GM12878 (cell line): ENCODE data around the gene GOPC. TPM values are rescaled to one million over a fixed set of nuclear protein-coding genes. Genes with fewer than 3 reads are reported as not detected.

Experiments
- ATF7 ChIP-seq: fragments of 450-650 bp; IDR thresholded peaks from 2 replicates; pipeline ENCODE4 v1.6.1; 2016; ENCODE audit warnings: low read depth, mild to moderate bottlenecking
- BHLHE40 ChIP-seq, 2 experiments: fragments of 450-650 bp in 1 of 2; IDR thresholded peaks; 2 replicates each; pipeline ENCODE4 v1.6.1; 2011 to 2017; ENCODE audit warnings: low read depth in 2 of 2, borderline replicate concordance in 1 of 2, improper control_type of control experiment in 1 of 2, low read length in 1 of 2, mild to moderate bottlenecking in 1 of 2
- CHD1 ChIP-seq: IDR thresholded peaks from 2 replicates; pipeline ENCODE4 v1.6.1; 2012; ENCODE audit warnings: low read depth, low read length, improper control_type of control experiment
- EP300 ChIP-seq, 2 experiments: fragments of 150-350 bp in 1 of 2; IDR thresholded peaks; 2 replicates each; pipeline ENCODE4 v1.6.1; 2011 to 2012; ENCODE audit warnings: low read depth in 2 of 2, low read length in 2 of 2, borderline replicate concordance in 1 of 2, improper control_type of control experiment in 1 of 2, inconsistent platforms in 1 of 2; ENCODE audit not compliant: control insufficient read depth in 1 of 2
- FOS ChIP-seq: IDR thresholded peaks from 3 replicates; pipeline ENCODE4 v1.6.1; 2011; ENCODE audit warnings: borderline replicate concordance; ENCODE audit not compliant: insufficient read length; ENCODE audit errors: extremely low read depth
- IKZF2 ChIP-seq, 2 experiments: fragments of 450-650 bp; IDR thresholded peaks; 2 replicates each; pipeline ENCODE4 v1.6.1; 2017; ENCODE audit warnings: mild to moderate bottlenecking in 2 of 2, moderate library complexity in 2 of 2
- MYC ChIP-seq: IDR thresholded peaks from 2 replicates; pipeline ENCODE4 v1.6.1; 2011; ENCODE audit warnings: mild to moderate bottlenecking, low read length, moderate library complexity, inconsistent platforms; ENCODE audit not compliant: insufficient read depth, insufficient replicate concordance, insufficient read length, severe bottlenecking
- NFYB ChIP-seq: IDR thresholded peaks from 2 replicates; pipeline ENCODE4 v1.6.1; 2011; ENCODE audit warnings: low read depth, mild to moderate bottlenecking, low read length, improper control_type of control experiment, moderate library complexity; ENCODE audit not compliant: insufficient read depth
- NR2F1 ChIP-seq: fragments of 450-650 bp; conservative IDR thresholded peaks from 2 replicates; pipeline ENCODE4 v1.6.1; 2017; ENCODE audit warnings: mild to moderate bottlenecking
- PML ChIP-seq: IDR thresholded peaks from 2 replicates; pipeline ENCODE4 v1.6.1; 2012; ENCODE audit warnings: low read length, inconsistent platforms
- POU2F2 ChIP-seq: IDR thresholded peaks from 3 replicates; pipeline ENCODE4 v1.6.1; 2011; ENCODE audit warnings: low read depth, mild to moderate bottlenecking, low read length, borderline replicate concordance
- RUNX3 ChIP-seq: IDR thresholded peaks from 2 replicates; pipeline ENCODE4 v1.6.1; 2012; ENCODE audit warnings: low read length, inconsistent platforms
- SMARCA5 ChIP-seq: fragments of 450-650 bp; IDR thresholded peaks from 2 replicates; pipeline ENCODE4 v1.6.1; 2017; ENCODE audit warnings: mild to moderate bottlenecking
- SP1 ChIP-seq: IDR thresholded peaks from one replicate; pipeline ENCODE4 v1.6.1; 2011; ENCODE audit warnings: low read depth, low read length
- polyA plus RNA-seq, 11 experiments: library from polyadenylated mRNA; depleted of rRNA in 4 of 11; unstranded in 6 of 11; stranded (reverse) in 5 of 11; fragments of >200 nt; fragmentation: Nextera tagmentation in 4 of 11; fragmentation: Illumina TruSeq in 1 of 11; extraction: Ambion mirVana in 4 of 11; extraction: Trizol in 1 of 11; gene quantifications; 1 replicate in 1 of 11; 2 replicates in 10 of 11; pipeline versions ENCODE4 v1.2.1 to v1.2.3, GENCODE V29; 2011 to 2016; ENCODE audit warnings: inconsistent platforms in 2 of 11, missing spikeins in 2 of 11, low read depth in 1 of 11
- total RNA-seq, 4 experiments: library from RNA; depleted of rRNA in 3 of 4; stranded (reverse); fragments of >200 nt in 3 of 4; fragmentation: Illumina TruSeq in 1 of 4; extraction: Trizol in 1 of 4; gene quantifications; 2 replicates each; pipeline versions ENCODE4 v1.2.1 to v1.2.3, GENCODE V29; 2013 to 2021
- TF ChIP-seq, protein P1 (sequence below): IDR thresholded peaks from 2 replicates; pipeline ENCODE4 v1.6.1; 2012; ENCODE audit warnings: low read depth, low read length, improper control_type of control experiment
- TF ChIP-seq, protein P2 (sequence below): fragments of 450-650 bp; IDR thresholded peaks from 2 replicates; pipeline ENCODE4 v1.6.1; 2017; ENCODE audit warnings: mild to moderate bottlenecking, low read depth, inconsistent platforms; ENCODE audit not compliant: poor library complexity, severe bottlenecking

Gene GOPC
- total and polyA plus RNA-seq, 10 of the 15 experiments (the other 5 are each of a cell fraction or from before 2014, with no cell fraction given), result 5.8 to 28.5 (median 18.0) TPM

DNA sequence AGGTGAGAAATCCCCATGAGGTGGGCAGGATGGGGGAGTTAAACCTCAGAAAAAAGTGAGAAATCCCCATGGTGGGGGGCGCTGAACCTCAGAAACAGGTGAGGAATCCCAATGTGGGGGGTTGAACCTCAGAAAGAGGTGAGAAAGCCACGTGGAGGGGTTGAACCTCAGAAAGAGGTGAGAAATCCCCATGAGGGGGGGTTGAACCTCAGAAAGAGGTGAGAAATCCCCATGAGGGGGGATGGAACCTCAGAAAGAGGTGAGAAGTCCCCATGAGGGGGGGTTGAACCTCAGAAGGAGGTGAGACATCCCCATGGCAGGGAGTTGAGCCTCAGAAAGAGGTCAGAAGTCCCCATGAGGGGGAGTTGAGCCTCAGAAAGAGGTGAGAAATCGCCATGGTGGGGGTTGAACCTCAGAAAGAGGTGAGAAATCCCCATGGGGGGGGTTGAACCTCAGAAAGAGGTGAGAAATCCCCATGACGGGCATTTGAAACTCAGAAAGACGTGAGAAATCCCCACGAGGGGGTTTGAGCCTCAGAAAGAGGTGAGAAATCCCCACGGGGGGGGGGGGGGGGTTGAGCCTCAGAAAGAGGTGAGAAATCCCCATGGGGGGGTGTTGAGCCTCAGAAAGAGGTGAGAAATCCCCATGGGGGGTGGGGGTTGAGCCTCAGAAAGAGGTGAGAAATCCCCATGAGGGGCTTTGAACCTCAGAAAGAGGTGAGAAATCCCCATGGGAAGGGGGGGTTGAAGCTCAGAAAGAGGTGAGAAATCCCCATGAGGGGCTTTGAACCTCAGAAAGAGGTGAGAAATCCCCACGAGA is 14.3 kb upstream of the GOPC start (continued):
- TF ChIP-seq FOS (no peak), CHD1 (no peak), SMARCA5 (no peak), ATF7 (0 out of 2 replicates have a peak, but pooled peaks have one; percentile 25), IKZF2 (IDR thresholded peaks at IDR 0.05) (peak in 1 of 2 experiments; percentile 19; a peak in 1 of 4 replicates), EP300 (IDR thresholded peaks at IDR 0.05; ENCODE audit: borderline replicate concordance in 1 of 2, control insufficient read depth in 1 of 2, low read depth in 2 of 2, low read length in 2 of 2) (peak in 1 of 2 experiments; percentile 5; a peak in 1 of 4 replicates), MYC (no peak), POU2F2 (no peak), BHLHE40 (IDR thresholded peaks at IDR 0.05; ENCODE audit: borderline replicate concordance in 1 of 2, low read depth in 2 of 2, low read length in 1 of 2) (peak in 1 of 2 experiments; percentile 33; a peak in 1 of 4 replicates), NFYB (no peak), SP1 (peak; percentile 7), NR2F1 (0 out of 2 replicates have a peak, but pooled peaks have one; percentile 24), PML (no peak), RUNX3 (peak; percentile 16)
- TF ChIP-seq, protein P1, sequence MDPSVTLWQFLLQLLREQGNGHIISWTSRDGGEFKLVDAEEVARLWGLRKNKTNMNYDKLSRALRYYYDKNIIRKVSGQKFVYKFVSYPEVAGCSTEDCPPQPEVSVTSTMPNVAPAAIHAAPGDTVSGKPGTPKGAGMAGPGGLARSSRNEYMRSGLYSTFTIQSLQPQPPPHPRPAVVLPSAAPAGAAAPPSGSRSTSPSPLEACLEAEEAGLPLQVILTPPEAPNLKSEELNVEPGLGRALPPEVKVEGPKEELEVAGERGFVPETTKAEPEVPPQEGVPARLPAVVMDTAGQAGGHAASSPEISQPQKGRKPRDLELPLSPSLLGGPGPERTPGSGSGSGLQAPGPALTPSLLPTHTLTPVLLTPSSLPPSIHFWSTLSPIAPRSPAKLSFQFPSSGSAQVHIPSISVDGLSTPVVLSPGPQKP, result no peak
- TF ChIP-seq, protein P2, sequence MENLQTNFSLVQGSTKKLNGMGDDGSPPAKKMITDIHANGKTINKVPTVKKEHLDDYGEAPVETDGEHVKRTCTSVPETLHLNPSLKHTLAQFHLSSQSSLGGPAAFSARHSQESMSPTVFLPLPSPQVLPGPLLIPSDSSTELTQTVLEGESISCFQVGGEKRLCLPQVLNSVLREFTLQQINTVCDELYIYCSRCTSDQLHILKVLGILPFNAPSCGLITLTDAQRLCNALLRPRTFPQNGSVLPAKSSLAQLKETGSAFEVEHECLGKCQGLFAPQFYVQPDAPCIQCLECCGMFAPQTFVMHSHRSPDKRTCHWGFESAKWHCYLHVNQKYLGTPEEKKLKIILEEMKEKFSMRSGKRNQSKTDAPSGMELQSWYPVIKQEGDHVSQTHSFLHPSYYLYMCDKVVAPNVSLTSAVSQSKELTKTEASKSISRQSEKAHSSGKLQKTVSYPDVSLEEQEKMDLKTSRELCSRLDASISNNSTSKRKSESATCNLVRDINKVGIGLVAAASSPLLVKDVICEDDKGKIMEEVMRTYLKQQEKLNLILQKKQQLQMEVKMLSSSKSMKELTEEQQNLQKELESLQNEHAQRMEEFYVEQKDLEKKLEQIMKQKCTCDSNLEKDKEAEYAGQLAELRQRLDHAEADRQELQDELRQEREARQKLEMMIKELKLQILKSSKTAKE, result peak; percentile 28
